Hepatic stellate cell (primary cell): ENCODE measurements around the gene BPIFA1.
A peak's percentile ranks its signal among the peaks of the same experiment; 100 is the strongest.

Experiments used
- DNase-seq: peaks from one replicate; pipeline ENCODE4 v3.0.0; 2011; ENCODE audit warnings: low spot score

BPIFA1 gene

DNA sequence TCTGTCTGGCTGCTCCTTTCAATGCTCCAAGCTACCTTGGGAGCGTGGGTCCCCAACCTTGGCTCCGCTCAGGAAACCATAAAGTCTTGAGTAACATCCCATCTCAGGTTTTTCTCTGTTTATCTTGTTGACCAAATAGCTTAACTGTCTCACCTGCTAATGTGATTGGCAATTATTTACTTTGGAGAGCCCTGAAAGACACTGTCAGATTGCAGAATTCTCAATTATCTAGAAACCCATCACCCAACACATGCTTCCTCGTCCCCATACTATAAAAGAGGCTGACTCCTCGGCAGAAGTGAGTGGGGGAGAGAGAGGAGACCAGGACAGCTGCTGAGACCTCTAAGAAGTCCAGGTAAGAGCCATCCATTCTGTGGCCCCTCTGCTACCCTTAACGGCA, at the start of gene BPIFA1:
TSS of gene BPIFA1 (plus strand) at position 301 of the 400 bp plus-strand sequence. CDS start 1,716 bp downstream, outside the sequence.
- DNase-seq, result no peak

DNA sequence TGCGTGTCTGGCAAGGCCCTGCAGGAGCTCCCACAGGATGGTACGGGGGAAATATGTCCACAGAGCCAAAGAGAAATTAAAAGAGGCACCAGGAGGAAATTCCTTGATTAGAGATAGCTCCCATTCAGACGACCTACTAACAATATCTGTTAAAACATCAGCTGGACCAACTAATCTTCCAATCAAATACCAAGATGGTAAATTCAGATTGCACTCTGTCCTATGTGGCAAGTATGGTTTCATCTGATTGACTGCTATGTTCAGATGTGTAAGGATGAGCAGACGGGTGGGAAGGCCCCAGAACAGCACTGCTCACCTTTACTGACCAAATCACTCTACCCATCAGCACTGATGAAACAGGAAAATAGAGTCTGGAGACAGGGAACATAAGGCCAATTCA, 48.3 kb upstream of the BPIFA1 start:
- no peak for DNase-seq

DNA sequence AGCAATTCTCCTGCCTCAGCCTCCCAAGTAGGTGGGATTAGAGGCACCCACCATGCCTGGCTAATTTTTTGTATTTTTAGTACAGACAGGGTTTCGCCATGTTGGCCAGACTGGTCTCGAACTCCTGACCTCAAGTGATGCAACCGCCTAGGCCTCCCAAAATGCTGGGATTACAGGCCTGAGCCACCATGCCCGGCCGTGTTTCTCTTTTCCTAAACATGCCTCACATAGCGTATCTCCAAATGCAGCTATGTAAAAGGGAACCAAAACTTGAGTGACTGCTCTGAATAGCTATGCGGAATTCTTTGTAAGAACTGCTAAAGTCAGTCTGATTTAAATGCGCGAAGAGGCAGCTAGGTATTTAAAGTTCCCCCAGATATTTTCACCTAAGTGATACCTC, 47.4 kb upstream of the BPIFA1 start:
- no peak for DNase-seq

DNA sequence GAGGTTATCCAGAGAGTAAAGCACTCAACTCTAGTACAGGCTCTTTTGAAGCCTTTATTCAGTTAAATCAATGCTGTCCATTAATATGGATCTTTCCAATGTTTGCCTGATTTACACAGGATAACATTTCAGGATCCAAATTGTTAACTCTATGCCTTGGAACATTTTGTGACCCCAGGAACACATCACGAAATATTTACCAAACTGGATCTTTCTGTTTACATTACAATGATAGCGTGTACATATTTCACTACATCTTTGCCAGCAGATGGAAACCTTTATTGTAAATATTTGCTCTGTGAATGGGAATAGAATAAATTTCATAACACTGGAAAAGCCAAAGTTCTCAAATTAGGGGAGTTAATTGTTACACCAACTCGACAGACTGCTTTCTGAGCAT, 44.3 kb upstream of the BPIFA1 start:
- no peak for DNase-seq

DNA sequence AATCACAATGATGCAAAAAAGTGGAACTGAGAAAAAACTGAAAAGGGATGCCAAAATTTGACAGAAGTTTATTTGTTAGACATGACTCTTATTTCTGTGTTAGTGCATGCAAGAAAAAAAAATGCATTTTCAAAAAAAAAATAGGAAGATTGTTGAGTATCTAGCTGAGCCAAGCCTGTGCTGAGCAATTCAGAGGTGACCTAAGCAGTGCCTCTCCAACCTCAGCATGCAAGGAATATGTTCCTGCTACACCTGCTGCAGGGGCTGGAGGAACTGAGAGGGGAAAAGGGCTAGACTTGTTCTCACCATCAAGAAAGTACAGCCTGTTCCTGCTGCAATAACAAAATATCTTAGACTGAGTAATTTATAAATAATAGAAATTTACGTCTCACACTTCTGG, 43.8 kb upstream of the BPIFA1 start:
- no peak for DNase-seq

DNA sequence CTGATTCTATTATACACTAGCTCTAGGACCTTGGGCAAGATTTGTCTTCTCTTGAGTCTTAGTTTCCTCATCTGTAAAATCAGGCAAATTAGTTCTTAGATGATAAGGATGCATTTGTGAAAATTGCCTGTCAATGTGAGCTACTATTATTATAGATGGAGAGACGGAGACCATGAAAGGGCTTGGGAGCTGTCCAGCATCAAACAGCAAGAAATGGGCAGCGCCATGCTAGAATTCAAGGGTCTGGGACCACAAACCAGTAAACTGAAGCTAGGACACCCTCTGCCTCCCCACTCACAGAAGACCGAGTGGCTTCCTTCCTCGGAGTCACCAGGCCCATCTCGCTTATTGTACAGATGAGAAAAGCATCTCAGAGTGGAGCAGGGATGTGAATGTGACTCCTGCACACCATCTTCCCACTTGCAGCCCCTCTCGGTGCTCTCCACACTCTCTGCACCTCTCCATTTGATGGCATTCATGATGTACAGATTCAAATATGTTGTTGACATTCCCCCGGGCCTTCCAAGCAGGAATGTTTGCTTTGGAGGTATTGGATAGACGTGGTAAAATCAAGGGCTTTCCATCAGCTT, 42.8 kb upstream of the BPIFA1 start:
- DNase-seq, result no peak

DNA sequence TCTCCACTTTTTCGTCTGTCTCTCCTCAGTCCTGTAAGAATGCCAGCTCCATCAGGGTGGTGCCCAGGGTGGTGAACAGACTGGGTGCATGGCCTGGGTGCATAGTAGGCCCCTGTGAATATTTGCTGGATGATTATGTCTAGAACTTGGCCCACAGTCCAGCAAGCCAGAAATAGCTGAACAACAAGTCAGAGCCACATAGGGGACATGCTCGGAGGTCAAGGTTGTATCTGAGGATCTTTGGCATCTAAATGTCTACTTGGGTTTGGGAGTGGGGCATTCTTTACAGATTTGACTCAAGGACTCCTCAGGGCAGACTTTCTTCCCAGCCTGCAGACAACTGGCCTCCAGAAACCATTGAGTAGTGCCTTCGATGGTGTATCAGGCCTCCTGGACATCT, 36.8 kb upstream of the BPIFA1 start:
- DNase-seq, result no peak

DNA sequence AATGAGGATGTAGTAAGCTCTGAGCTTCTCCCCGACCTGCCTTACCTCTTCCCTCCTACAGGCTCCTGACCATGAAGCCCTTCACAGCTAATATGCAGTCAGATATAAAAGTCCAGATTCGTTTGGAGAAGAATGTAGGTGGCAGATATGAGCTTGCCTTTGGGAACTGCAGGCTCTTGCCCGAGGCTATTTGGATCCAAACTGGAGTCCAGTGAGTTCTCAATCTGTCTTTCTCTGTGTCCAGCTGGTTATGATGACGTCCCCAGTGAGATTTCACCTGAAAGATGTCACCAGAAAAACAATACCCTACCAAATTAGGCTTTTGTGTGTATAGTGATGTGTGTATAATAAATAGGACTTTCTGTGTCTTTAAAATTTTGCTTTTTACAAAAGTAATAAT, 33.3 kb upstream of the BPIFA1 start:
- no peak for DNase-seq

DNA sequence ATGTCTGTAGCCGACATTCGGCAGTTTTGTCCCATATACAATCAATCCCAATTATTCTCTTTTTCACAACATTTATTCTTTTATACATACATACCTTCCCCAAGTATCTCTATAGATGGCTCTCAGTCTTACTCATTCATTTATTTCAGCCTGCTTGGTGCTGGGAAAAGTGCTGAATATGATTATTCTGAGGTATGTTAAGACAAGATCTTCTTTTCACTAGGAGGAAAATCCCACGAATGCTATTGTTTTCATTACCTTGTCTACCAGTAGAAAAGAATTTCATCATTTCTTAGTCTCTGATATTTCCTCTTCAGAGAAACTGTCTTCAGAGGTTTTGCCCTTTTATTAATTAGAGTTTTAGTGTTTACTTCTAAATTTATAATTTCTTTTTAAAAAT, 32.4 kb upstream of the BPIFA1 start:
- no peak for DNase-seq

DNA sequence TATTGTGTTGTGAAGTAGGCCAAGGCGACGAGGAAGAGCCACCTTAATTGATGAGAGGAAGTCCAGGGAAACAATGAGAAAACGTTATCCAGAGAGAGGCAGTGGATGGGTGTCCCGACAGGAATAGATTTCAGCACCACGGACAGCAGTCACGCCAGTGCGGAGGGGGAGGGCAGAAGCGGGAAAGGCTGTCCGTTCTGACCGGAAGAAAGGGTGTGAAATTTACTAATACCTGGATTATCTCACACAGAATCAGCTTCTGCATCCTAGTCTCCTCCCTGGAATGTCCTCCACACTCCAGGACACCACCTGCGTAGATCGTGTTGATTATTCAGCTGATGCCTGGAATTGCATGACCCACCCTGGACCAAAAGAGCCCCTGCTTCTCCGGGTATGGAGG, 26.0 kb upstream of the BPIFA1 start:
- peak; percentile 31 for DNase-seq

DNA sequence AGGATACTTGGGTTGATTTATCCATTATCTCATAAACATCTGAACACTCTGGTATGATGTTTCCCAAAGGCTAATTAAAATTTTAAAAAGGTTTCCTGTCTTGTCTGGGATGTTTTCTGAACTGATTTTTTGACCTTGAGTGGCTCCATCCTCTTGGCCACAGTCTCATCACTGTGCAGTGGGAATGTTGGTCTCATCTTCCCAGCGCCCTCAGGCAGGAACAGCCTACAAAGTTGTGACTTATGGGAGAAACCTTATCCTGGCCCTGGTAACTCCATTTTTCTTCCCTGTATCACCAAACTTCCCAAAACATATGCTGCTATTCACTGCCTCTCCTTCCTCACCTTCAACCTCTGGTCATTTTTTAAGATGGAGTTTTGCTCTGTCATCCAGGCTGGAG, 25.4 kb upstream of the BPIFA1 start:
- DNase-seq, result no peak

DNA sequence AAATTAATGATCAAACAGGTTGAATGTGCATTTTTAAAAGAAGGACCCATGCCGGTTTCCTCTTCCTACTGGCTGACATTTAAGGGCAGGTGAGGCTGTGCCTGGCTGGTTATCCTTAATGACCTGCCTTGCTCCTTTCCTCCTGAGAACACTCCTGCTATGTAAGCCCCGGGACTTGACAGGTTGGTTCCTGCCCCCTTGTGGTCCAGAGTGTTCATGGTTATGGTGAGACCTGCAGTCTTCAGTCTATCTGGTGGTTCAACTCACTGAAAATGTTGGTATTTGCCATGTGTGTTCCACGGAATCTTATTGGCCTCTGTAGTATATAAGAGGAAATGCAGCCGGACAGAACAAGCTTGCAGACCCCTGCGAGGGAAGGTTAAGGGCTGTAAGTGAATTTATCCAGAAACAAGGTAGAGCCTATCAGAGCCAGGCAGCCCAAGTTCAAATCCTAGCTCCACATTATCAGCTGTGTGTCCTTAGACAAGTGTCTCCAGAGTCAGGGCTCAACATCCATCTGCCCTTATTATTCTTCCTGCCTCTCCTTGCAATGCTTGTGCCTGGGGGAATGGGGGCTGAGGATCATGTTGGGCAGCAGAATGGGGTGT, 23.9 kb upstream of the BPIFA1 start:
- peak; percentile 19 for DNase-seq

DNA sequence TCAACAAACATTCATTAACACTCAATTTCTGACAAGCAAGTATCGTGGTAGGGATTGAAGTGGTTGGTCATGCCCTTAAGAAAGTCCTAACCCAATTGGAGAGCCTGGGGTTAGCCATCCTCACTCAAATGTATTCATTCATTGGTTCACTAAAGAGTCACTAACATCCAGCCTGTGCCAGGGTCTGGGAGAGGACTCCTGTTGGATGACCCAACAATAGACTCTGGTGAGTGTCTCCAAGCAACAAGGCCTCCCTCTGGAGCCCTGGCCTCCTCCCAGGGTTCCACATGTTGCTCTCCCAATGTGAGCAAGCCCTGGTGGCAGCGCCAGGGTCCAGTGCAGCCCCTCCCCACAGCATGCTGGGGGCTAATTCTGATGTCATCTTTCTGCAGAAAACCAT, 18.7 kb upstream of the BPIFA1 start, which contains the start of gene BPIFA3:
TSS of gene BPIFA3 (plus strand) at position 301 of the 400 bp plus-strand sequence. CDS start 185 bp downstream, outside the sequence.
- no peak for DNase-seq

DNA sequence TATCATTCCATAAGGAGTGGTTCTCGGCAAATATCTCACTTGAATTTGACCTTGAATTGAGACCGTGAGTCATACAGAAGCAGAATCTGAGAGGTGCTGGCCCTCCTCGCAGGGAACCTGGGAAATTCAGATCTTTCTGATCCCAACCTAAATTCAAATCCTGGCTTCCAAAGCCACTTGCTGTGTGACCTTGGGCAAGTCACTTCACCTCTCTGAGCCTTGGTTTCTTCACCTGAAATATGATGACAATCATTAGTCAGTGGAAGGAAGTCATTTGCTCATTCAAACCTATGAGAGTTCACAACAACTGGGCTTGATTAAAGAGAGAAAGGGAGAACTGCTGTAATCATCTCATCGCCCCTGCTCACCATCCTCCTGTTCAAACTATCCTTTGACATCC, 11.4 kb upstream of the BPIFA1 start:
- no peak for DNase-seq

DNA sequence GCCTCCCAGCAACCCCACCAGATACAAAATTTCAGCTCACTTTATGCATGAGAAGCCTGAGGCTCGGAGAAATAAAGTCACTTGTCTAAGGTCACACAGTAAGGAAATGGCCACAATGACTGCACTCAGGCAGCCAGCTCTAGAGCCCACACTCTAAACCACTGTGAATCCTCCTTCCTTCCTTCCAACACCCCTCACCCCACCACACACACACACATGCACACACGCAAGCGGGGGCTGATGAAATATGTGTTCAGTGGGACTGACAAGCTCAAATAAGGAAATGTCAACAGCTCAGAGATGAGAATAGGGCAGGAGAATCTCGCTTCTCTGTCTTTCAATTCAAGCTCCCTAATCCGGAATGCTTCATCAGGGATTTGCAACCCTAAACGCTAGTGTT, 6.0 kb upstream of the BPIFA1 start:
- no peak for DNase-seq

DNA sequence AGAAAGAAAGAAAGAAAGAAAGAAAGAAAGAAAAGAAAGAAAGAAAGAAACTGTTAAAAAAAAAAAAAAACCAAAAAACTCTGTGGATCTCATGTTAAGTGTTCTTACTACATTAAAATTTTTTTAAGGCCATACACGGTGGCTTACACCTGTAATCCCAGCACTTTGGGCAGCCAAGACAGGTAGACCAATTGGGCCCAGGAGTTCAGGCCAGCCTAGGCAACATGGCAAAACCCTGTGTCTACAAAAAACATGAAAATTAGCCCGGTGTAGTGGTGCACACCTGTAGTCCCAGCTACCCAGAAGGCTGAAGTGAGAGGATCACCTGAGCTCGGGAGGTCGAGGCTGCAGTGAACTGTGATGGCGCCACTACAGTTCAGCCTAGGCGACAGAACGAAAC, 4.6 kb upstream of the BPIFA1 start:
- DNase-seq, result no peak

DNA sequence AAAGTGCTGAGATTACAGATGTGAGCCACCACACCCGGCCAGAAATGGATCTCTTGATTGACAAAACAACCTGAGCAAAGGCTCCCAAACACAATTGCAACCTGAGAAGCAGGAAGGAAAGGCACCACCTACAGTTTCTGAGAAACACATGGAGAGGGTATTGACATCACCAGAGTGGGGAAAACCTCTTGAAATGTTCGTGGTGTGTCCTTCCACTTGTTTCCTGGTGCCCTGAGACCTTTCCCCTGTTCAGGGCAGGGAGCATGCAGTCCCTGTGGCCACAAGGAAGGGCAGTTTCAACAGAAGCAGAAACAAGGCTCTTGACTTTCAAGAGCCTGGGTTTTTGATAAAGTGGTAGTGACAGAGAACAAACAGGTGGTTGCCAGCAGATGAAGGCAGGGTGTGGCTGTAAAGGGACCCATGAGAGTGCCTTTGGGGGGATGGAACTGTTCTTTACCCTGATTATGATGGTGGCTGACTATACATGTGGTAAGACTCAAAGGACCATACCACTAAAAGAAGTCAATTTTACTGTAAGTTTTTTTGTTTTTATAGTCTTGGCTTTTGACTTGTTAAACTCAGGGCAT, 3.2 kb upstream of the BPIFA1 start:
- no peak for DNase-seq

DNA sequence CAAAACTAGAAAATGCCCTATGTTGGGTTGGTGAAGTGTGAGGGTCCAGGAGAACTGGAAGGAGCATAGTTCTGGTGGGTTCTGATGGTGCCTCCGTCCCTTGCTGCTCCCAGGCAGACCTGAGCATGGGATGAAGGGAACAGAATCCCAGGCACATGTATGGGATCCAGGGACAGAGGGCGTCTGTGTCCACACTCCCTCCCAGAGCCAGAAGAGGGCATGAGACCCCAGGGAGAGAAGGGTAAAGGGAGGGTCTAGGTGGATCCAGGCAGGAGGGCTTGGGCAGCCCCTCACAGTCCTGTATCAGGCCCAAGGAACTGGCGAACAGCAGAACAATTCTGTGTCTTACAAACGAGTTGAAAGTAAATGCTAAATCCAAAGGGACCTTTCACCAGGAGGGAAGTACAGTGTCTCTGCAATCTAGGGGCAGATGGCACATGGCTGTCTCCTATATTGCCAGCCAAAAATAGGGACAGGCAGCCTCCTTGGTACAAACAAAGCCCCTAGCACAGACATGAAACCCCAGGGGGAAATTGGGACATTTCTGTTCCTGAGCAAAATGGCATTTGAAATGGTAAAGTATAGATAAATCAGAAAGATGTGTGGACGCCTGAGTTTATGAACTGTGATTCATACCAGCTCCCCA, 2.5 kb upstream of the BPIFA1 start:
- DNase-seq, result no peak

DNA sequence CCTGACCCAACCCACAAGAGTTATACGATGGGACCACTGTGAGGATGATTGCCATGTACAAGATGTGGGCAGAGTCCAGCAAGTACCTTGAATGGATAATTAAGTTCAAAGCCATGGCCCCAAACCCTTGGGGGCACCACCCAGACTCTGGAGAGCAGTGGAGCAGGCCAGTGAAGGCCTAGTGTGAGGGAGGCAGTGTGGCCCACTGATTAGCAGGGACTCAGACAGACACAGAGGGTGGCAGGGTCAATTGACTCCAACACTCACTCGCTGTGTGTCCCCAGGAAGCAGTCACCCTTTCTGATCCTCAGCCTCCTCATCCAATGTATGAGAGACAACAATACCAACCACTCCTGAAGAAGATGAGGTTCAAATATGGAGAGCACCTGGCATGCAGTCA, 1.7 kb upstream of the BPIFA1 start:
- DNase-seq, result no peak

DNA sequence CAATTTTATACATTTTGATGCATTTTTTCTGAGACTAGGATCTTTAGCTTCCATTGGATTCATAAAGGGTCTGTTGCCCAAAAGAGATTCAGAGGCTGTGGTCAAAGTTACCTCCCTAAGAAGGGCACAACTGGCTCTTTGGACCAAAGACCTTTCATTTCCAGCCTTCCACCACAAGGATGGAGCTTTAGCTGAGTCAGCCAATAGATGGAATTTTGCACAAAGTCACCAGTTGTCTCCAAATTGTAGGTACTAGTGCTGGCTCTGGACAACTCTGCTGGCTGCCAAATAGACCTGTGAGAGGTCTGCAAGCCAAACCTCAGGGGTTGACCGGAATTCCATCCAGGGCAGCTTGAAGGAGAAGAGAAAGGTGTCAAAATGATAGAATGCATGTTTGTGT, 555 bp downstream of the BPIFA1 start:
- no peak for DNase-seq

DNA sequence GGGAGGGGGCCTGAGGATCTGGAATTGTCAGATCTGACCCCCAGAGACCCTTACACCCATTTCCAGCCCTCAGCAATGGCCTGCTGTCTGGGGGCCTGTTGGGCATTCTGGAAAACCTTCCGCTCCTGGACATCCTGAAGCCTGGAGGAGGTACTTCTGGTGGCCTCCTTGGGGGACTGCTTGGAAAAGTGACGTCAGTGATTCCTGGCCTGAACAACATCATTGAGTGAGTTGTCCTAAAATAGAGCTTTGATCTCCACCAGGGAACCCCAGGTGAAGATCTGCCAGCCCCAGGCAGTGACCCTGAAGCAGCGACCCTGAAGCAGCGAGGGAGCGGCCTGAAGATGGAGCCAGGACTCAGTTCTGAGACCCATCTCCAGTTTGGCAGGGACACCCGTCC, 2.2 kb downstream of the BPIFA1 start:
- no peak for DNase-seq

DNA sequence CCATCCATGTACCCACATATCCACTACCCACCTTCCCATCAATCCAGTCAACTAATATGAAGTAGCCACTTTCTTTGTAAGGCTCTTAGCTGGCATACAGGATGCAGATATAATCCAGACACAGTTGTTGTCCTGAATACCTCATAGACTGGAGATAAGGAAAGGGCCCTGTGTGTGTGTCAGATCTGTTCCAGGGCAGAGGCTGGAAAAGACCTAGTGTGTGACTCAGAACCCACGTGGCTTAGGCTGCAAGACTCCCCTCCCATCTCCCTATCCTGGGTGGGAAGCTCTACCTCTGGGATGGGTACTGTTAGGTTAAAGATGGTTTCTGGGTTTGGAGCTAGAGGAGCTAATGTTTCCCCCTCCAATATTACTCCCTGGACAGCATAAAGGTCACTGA, 3.6 kb downstream of the BPIFA1 start:
- DNase-seq, result no peak

DNA sequence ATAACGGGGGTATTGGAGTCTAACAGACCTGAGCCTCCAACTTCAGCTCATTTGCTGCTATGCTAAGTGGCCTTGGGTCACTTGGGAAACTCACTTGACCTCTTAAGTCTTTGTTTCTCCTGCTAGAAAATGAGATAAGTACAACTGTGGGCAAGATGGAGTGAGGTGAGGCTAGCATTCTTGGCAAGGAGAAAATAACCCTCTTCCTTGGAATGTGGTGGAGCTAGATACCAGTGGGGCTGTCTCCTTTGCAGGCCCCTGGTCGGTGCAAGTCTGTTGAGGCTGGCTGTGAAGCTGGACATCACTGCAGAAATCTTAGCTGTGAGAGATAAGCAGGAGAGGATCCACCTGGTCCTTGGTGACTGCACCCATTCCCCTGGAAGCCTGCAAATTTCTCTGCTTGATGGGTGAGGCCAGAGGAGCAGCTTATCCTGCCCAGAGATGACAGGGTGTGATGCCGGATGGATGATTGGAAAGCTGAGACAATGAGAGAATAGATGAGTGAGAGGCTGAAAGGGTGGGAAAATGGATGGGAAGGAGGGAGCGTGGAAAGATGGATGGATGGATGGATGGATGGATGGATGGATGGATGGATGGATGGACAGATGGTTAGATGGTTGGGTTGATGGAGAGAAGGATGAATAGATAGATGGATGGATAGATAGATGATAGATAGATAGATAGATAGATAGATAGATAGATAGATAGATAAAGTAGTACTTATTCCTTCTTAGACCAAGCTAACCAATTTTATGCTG, 4.4 kb downstream of the BPIFA1 start:
- no peak for DNase-seq
